Measurements from ENCODE around the gene ADAMTS14. TPM values are rescaled to one million over a fixed set of nuclear protein-coding genes. Genes with fewer than 3 reads are reported as not detected.
A peak's percentile ranks its signal among the peaks of the same experiment; 100 is the strongest.
"Not testable (repeated sequence)": the region's sequence is repeated elsewhere in the genome, so short reads cannot be mapped to it uniquely, and the experiment has no call there.

ADAMTS14 gene
- total RNA-seq, 2 donors from 2014 or later = 0.33 TPM; not detected in 1

DNA sequence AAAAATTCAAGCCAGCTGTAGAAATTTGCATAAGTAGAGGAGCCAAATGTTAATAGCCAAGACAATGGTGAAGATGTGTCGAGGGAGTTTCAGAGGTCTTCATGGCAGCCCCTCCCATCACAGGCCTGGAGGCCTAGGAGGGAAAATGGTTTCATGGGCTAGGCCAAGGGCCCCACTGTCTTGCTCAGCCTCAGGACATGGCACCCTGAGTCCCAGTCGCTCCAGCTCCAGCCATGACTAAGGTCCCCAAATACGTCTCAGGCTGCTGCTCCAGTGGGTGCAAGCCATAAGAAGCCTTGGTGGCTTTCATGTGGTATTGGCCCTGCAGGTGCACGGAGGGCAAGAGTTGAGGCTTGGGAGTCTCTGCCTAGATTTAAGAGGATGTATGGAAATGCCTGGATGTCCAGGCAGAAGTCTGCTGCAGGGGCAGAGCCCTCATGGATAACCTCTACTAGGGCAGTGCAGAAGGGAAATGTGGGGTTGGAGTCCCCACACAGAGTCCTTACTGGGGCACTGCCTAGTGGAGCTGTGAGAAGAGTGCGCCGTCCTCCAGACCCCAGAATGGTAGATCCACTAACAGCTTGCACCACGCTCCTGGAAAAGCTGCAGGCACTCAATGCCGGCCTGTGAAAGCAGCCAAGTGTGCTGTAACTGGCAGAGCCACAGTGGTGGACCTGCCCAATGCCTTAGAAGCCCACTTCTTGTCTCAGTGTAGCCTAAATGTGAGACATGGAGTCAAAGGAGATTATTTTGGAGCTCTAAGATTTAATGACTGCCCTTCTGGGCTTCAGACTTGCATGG is 93.7 kb downstream of the ADAMTS14 start:
- intact Hi-C loops (cut with DNase I) = no loop called here
- ATAC-seq (no peak), DNase-seq (peak in 2 of 4 donors; percentile 1 to 3)
- no peaks in the 10 kb centered on the region for H3K4me1 ChIP-seq
- H3K4me3 ChIP-seq = no peak overlapping the region
- TF ChIP-seq POLR2A (IDR thresholded peaks at IDR 0.05) = no peak
- TF ChIP-seq, protein P1, sequence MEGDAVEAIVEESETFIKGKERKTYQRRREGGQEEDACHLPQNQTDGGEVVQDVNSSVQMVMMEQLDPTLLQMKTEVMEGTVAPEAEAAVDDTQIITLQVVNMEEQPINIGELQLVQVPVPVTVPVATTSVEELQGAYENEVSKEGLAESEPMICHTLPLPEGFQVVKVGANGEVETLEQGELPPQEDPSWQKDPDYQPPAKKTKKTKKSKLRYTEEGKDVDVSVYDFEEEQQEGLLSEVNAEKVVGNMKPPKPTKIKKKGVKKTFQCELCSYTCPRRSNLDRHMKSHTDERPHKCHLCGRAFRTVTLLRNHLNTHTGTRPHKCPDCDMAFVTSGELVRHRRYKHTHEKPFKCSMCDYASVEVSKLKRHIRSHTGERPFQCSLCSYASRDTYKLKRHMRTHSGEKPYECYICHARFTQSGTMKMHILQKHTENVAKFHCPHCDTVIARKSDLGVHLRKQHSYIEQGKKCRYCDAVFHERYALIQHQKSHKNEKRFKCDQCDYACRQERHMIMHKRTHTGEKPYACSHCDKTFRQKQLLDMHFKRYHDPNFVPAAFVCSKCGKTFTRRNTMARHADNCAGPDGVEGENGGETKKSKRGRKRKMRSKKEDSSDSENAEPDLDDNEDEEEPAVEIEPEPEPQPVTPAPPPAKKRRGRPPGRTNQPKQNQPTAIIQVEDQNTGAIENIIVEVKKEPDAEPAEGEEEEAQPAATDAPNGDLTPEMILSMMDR (IDR thresholded peaks at IDR 0.05) = no peak
- H3K9me3 ChIP-seq = peaks cover 0 to 10% (median 0%) of the 10 kb centered on the region in 3 donors
- WGBS, 2 donors = 91 to 93% methylated on average over 5 to 8 of the region's 8 CpGs
- H3K27me3 ChIP-seq = no peaks in the 10 kb centered on the region
- H3K36me3 ChIP-seq (replicated peaks in 1 of 2; ENCODE audit: insufficient read depth in 1 of 2, low read depth in 2 of 2) = no peaks in the 10 kb centered on the region
- H3K27ac ChIP-seq = no peak overlapping the region

GRCh38 chr10:70768026-70768685 is 95.8 kb downstream of the ADAMTS14 start:
- intact Hi-C loops (cut with DNase I); H3K9me3 ChIP-seq; H3K27me3 ChIP-seq; H3K36me3 ChIP-seq (replicated peaks in 1 of 2; ENCODE audit: insufficient read depth in 1 of 2, low read depth in 2 of 2); ATAC-seq; H3K4me1 ChIP-seq; H3K27ac ChIP-seq; H3K4me3 ChIP-seq: not testable (repeated sequence)
- DNase-seq = peak in 1 of 4 donors; percentile 11
- WGBS, 2 donors = 67 to 77% methylated on average over 6 of the region's 6 CpGs

GRCh38 chr10:70769121-70769520 is 96.8 kb downstream of the ADAMTS14 start:
- TF ChIP-seq, protein P1 (IDR thresholded peaks at IDR 0.05) = no peak
- TF ChIP-seq POLR2A (IDR thresholded peaks at IDR 0.05) = no peak
- DNase-seq (no peak), ATAC-seq (no peak)
- Histone ChIP-seq H3K9me3 (peaks cover 0 to 10% (median 0%) of the 10 kb centered on the region in 3 donors), H3K27ac (no peak overlapping the region), H3K36me3 (replicated peaks in 1 of 2; ENCODE audit: insufficient read depth in 1 of 2, low read depth in 2 of 2) (no peaks in the 10 kb centered on the region), H3K4me3 (no peak overlapping the region), H3K27me3 (no peaks in the 10 kb centered on the region), H3K4me1 (no peaks in the 10 kb centered on the region)
- intact Hi-C loops (cut with DNase I) = no loop called here
- 77 to 81% methylated on average over 4 of the region's 4 CpGs for WGBS, 2 donors

DNA sequence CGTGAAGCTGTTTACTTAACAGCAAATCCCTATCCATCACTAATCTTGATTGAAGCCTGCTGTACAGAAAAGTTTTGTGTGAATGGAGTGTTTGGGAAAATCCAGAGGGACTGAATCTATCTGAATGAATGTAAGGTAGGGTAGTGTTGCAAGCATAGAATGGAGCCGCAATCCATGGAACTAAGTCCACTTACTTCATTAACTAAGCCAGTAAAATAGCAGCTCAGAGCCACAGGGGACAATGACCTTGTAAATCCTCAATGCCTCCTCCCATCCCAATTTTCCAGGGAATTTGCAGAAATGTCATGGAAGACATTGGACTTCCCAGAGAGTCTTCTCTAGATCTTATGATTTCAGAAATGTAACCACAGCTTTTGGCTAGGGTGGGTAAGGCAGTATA is 97.7 kb downstream of the ADAMTS14 start:
- 64 to 71% methylated on average over 2 of the region's 2 CpGs for WGBS, 2 donors
- TF ChIP-seq, protein P1 (IDR thresholded peaks at IDR 0.05) = no peak
- TF ChIP-seq POLR2A (IDR thresholded peaks at IDR 0.05) = no peak
- Histone ChIP-seq H3K9me3 (peaks cover 0 to 10% (median 0%) of the 10 kb centered on the region in 3 donors), H3K27ac (no peak overlapping the region), H3K4me3 (no peak overlapping the region), H3K36me3 (replicated peaks in 1 of 2; ENCODE audit: insufficient read depth in 1 of 2, low read depth in 2 of 2) (no peaks in the 10 kb centered on the region), H3K27me3 (no peaks in the 10 kb centered on the region), H3K4me1 (no peaks in the 10 kb centered on the region)
- no peak for ATAC-seq
- DNase-seq = no peak
- intact Hi-C loops (cut with DNase I) = no loop called here

- ATAC-seq = not testable (repeated sequence)
These were observed 98.2 kb downstream of the ADAMTS14 start for GRCh38 chr10:70770516-70770915.

More at GRCh38 chr10:70770516-70770915, 98.2 kb downstream of the ADAMTS14 start:
- peak in 1 of 4 donors; percentile 1 for DNase-seq
- H3K27ac ChIP-seq; H3K4me1 ChIP-seq; H3K27me3 ChIP-seq; H3K36me3 ChIP-seq (replicated peaks in 1 of 2; ENCODE audit: insufficient read depth in 1 of 2, low read depth in 2 of 2); H3K9me3 ChIP-seq; intact Hi-C loops (cut with DNase I); H3K4me3 ChIP-seq: not testable (repeated sequence)
- WGBS, 2 donors = 96% methylated on average over 5 to 7 of the region's 7 CpGs

Measured in body of pancreas (tissue), 4 donors.